HepG2 (cell line): ENCODE results near the gene ACBD5. TPM values are rescaled to one million over a fixed set of nuclear protein-coding genes. Genes with fewer than 3 reads are reported as not detected.
A peak's percentile ranks its signal among the peaks of the same experiment; 100 is the strongest.

ENCODE experiments used
- CAMTA2 ChIP-seq: sonication (generic); formaldehyde crosslinking; IDR thresholded peaks from 2 replicates; pipeline ENCODE4 v1.4.0; 2020; ENCODE audit warnings: mild to moderate bottlenecking, missing genetic modification reagents, borderline replicate concordance
- HNF4G ChIP-seq, 2 experiments: sonication (generic) in 1 of 2; formaldehyde crosslinking in 1 of 2; IDR thresholded peaks; 2 replicates each; pipeline versions ENCODE4 v1.4.0 to v1.6.1; 2011 to 2020; ENCODE audit warnings: borderline replicate concordance in 2 of 2, low read depth in 2 of 2, mild to moderate bottlenecking in 2 of 2, low read length in 1 of 2, missing genetic modification reagents in 1 of 2, moderate library complexity in 1 of 2
- HNRNPH1 ChIP-seq: fragments of 200-400 bp; formaldehyde crosslinking; optimal IDR thresholded peaks from 2 replicates; pipeline ENCODE3; 2017; ENCODE audit warnings: mild to moderate bottlenecking, low read depth, low read length
- MAZ ChIP-seq, 2 experiments: sonication (generic) in 1 of 2; formaldehyde crosslinking in 1 of 2; IDR thresholded peaks; 2 replicates each; pipeline versions ENCODE4 v1.5.0 to v1.6.1; 2012 to 2020; ENCODE audit warnings: low read depth in 2 of 2, mild to moderate bottlenecking in 2 of 2, borderline replicate concordance in 1 of 2, improper control_type of control experiment in 1 of 2, low read length in 1 of 2, missing genetic modification reagents in 1 of 2, moderate library complexity in 1 of 2
- MZF1 ChIP-seq: sonication (generic); formaldehyde crosslinking; IDR thresholded peaks from 2 replicates; pipeline ENCODE4 v1.8.1; 2023; ENCODE audit warnings: mild to moderate bottlenecking, missing genetic modification reagents, borderline replicate concordance
- RARA ChIP-seq: IDR thresholded peaks from 2 replicates; pipeline ENCODE4 v1.6.1; 2016; ENCODE audit warnings: missing genetic modification reagents, missing compliant biosample characterization
- RBAK ChIP-seq: sonication (generic); formaldehyde crosslinking; IDR thresholded peaks from 2 replicates; pipeline ENCODE4 v1.5.1; 2020; ENCODE audit warnings: mild to moderate bottlenecking, missing genetic modification reagents
- SNAPC4 ChIP-seq: sonication (generic); formaldehyde crosslinking; IDR thresholded peaks from 2 replicates; pipeline ENCODE4 v1.4.0; 2020; ENCODE audit warnings: mild to moderate bottlenecking, missing genetic modification reagents
- TFDP1 ChIP-seq: IDR thresholded peaks from 2 replicates; pipeline ENCODE4 v1.6.1; 2016; ENCODE audit warnings: missing compliant biosample characterization, missing genetic modification reagents, borderline replicate concordance
- ZEB1 ChIP-seq: IDR thresholded peaks from 2 replicates; pipeline ENCODE4 v1.6.1; 2012; ENCODE audit warnings: mild to moderate bottlenecking, low read depth, inconsistent platforms; ENCODE audit not compliant: insufficient replicate concordance
- ZFY ChIP-seq: sonication (generic); formaldehyde crosslinking; IDR thresholded peaks from 2 replicates; pipeline ENCODE4 v1.4.0; 2020; ENCODE audit warnings: missing genetic modification reagents
- ZNF124 ChIP-seq: sonication (generic); formaldehyde crosslinking; IDR thresholded peaks from 2 replicates; pipeline ENCODE4 v1.4.0; 2020; ENCODE audit warnings: missing genetic modification reagents
- ZNF138 ChIP-seq: sonication (generic); formaldehyde crosslinking; IDR thresholded peaks from 2 replicates; pipeline ENCODE4 v1.5.0; 2020; ENCODE audit warnings: mild to moderate bottlenecking, low read depth, missing genetic modification reagents
- ZNF687 ChIP-seq: sonication (generic); formaldehyde crosslinking; IDR thresholded peaks from 2 replicates; pipeline ENCODE4 v1.5.1; 2020; ENCODE audit warnings: mild to moderate bottlenecking, missing genetic modification reagents, moderate library complexity
- ZNF724P ChIP-seq: sonication (generic); formaldehyde crosslinking; IDR thresholded peaks from 2 replicates; pipeline ENCODE4 v1.8.0; 2022; ENCODE audit warnings: missing genetic modification reagents, borderline replicate concordance
- ZNF879 ChIP-seq: sonication (generic); formaldehyde crosslinking; IDR thresholded peaks from 2 replicates; pipeline ENCODE4 v1.8.1; 2023; ENCODE audit warnings: missing genetic modification reagents
- polyA plus RNA-seq, 8 experiments: library from polyadenylated mRNA; depleted of rRNA in 3 of 8; stranded (reverse) in 7 of 8; unstranded in 1 of 8; fragments of >200 nt; fragmentation: Illumina TruSeq in 4 of 8; extraction: Trizol in 4 of 8; gene quantifications; 2 replicates each; pipeline versions ENCODE4 v1.2.1 to v1.2.3, GENCODE V29; 2011 to 2016; ENCODE audit warnings: low read depth in 4 of 8, missing spikeins in 1 of 8, mixed read lengths in 1 of 8; ENCODE audit not compliant: insufficient read depth in 1 of 8
- total RNA-seq, 5 experiments: library from RNA; depleted of rRNA; stranded (reverse); fragments of >200 nt; fragmentation: Illumina TruSeq; extraction: Trizol; gene quantifications; 2 replicates each; pipeline ENCODE4 v1.2.3, GENCODE V29; 2016; ENCODE audit warnings: low read depth in 1 of 5

ACBD5 gene
- total and polyA plus RNA-seq, 2 of the 13 experiments (the other 11 are each of a cell fraction or from before 2014, with no cell fraction given): 10.3 to 14.8 TPM

- TF ChIP-seq MAZ (IDR thresholded peaks at IDR 0.05; ENCODE audit: borderline replicate concordance, low read depth, low read length) (no peak; the same call in 1 of the 2 replicates), MAZ (CRISPR knock-in tag; IDR thresholded peaks at IDR 0.05; ENCODE audit: low read depth) (0 out of 2 replicates have a peak, but pooled peaks have one; percentile 46), TFDP1 (peak; percentile 55; the same call in 1 of the 2 replicates), ZNF724P (no peak), RARA (CRISPR knock-in tag) (0 out of 2 replicates have a peak, but pooled peaks have one; percentile 27), ZFY (CRISPR knock-in tag) (peak; percentile 97), ZNF124 (CRISPR knock-in tag) (peak; percentile 58; the same call in 1 of the 2 replicates), ZNF687 (CRISPR knock-in tag) (peak; percentile 69; the same call in 1 of the 2 replicates), HNRNPH1 (no peak), ZNF879 (CRISPR knock-in tag) (no peak), CAMTA2 (CRISPR knock-in tag) (no peak), HNF4G (IDR thresholded peaks at IDR 0.05; ENCODE audit: borderline replicate concordance, low read depth, low read length) (peak; percentile 5; the same call in 1 of the 2 replicates), HNF4G (CRISPR knock-in tag; IDR thresholded peaks at IDR 0.05; ENCODE audit: borderline replicate concordance, low read depth) (no peak), MZF1 (CRISPR knock-in tag) (no peak), ZNF138 (CRISPR knock-in tag) (no peak), RBAK (CRISPR knock-in tag) (no peak), SNAPC4 (CRISPR knock-in tag) (peak; percentile 52; the same call in 1 of the 2 replicates), ZEB1 (no peak)
Measured at GRCh38 chr10:27241652-27242472, 1.3 kb upstream of the ACBD5 start (continued).
